Islet precursor cell (in vitro differentiated cells): ENCODE data around the gene DNAL1.
"Not testable (repeated sequence)": the region's sequence is repeated elsewhere in the genome, so short reads cannot be mapped to it uniquely, and the experiment has no call there.

Experiments
- DNase-seq: peaks from one replicate; pipeline ENCODE4 v3.0.0-alpha.2; 2018

Gene DNAL1

GRCh38 chr14:73644531-73645247 lies at the start of gene DNAL1:
Gene DNAL1, plus strand, starts transcription at chr14:73644986. Its CDS starts 54 bp downstream, at chr14:73645040.
- DNase-seq, result peak; percentile 97

GRCh38 chr14:73599499-73599898 lies 45.3 kb upstream of the DNAL1 start:
- no peak for DNase-seq

GRCh38 chr14:73602994-73603393 lies 41.8 kb upstream of the DNAL1 start:
- no peak for DNase-seq

GRCh38 chr14:73606271-73606670 lies 38.5 kb upstream of the DNAL1 start:
- no peak for DNase-seq

GRCh38 chr14:73607241-73607640 lies 37.5 kb upstream of the DNAL1 start:
- DNase-seq, result no peak

- no peak for DNase-seq
Observed at GRCh38 chr14:73610687-73611086, 34.1 kb upstream of the DNAL1 start.

- DNase-seq, result peak; percentile 91
Observed at GRCh38 chr14:73612339-73613045, 32.3 kb upstream of the DNAL1 start, which contains the start of gene ACOT6. Gene ACOT6, plus strand, starts transcription at chr14:73612517. Its CDS starts 55 bp downstream, at chr14:73612572.

GRCh38 chr14:73613046-73613383 lies 31.8 kb upstream of the DNAL1 start:
- no peak for DNase-seq

- DNase-seq, result no peak
Observed at GRCh38 chr14:73613419-73613963, 31.3 kb upstream of the DNAL1 start.

GRCh38 chr14:73616831-73617230 lies 28.0 kb upstream of the DNAL1 start:
- no peak for DNase-seq

- no peak for DNase-seq
Observed at GRCh38 chr14:73619524-73619923, 25.3 kb upstream of the DNAL1 start.

GRCh38 chr14:73620268-73620667 lies 24.5 kb upstream of the DNAL1 start:
- DNase-seq, result no peak

GRCh38 chr14:73623504-73624054 lies 21.2 kb upstream of the DNAL1 start:
- no peak for DNase-seq

- DNase-seq, result no peak
Observed at GRCh38 chr14:73625706-73626105, 19.1 kb upstream of the DNAL1 start.

- no peak for DNase-seq
Observed at GRCh38 chr14:73627151-73627558, 17.6 kb upstream of the DNAL1 start.

- no peak for DNase-seq
Observed at GRCh38 chr14:73630009-73630780, 14.6 kb upstream of the DNAL1 start.

GRCh38 chr14:73633116-73634010 lies 11.4 kb upstream of the DNAL1 start:
- peak; percentile 76 for DNase-seq

GRCh38 chr14:73634011-73634833 lies 10.6 kb upstream of the DNAL1 start:
- peak; percentile 73 for DNase-seq

- not testable (repeated sequence) for DNase-seq
Observed at GRCh38 chr14:73636355-73636754, 8.4 kb upstream of the DNAL1 start.

GRCh38 chr14:73637830-73638229 lies 7.0 kb upstream of the DNAL1 start:
- DNase-seq, result no peak

- DNase-seq, result no peak
Observed at GRCh38 chr14:73640796-73641365, 3.9 kb upstream of the DNAL1 start.
